Measurements from ENCODE around the gene TIMP3.

TIMP3 gene

DNA sequence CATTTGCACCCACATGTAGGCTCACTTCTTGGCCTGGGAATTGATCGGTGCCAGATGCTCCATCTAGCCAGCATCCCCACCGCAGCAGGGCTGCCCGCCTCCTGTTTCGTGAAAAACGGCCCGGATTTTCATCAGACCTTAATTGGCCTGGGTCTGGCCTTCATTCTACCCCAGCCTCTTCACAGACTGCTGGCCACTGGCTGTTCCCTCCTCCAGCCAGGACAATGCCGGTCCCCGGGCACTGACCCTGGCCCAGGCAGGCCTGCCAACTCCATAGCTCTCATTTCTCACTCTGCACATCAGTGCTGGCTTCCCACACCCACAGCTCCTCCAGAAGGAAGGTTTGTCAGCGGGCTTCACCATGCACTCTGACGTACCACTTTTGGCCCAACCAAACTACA is 27.9 kb downstream of the TIMP3 start:
- no peak for DNase-seq (ENCODE audit: low read depth)

DNA sequence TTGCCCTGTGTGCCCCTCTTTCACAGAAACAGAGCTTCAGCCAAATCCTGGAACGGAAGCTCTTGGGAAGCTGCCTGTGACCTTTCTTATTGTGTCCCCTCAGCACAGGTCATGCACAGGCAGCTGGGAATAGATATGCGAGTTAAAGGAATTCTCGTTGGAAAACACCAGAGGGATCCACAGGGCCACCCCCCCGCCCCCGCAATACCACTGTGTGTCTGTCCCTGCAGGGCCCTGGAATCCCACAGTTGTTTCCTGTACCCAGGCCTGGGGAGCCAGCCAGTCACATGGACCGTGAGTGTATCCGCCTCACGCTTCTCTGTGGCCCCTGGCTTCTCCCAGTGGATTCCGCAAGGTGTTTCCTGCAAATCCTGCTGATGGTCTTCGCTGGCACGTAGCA is 29.0 kb downstream of the TIMP3 start:
- DNase-seq (ENCODE audit: low read depth), result no peak

DNA sequence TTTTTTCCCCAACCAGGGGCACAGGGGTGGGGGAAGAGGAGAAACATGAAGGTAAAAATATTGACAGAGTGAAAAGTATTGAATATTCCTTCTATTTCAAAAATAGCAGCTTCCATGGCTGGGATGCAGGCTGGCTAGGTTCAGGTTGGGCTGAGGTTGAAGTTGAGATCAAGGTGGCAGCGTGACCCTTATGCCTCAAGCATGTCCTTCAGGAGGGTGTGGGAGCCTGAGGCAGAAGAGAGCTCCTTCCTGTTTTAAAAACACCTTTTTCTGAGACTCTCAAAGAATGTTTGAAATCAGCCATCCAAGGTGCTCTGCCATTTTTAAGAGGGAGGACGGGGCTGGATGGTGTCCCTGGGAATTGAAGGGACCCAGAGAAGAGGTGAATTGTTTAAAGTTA is 29.5 kb downstream of the TIMP3 start:
- no peak for DNase-seq (ENCODE audit: low read depth)

DNA sequence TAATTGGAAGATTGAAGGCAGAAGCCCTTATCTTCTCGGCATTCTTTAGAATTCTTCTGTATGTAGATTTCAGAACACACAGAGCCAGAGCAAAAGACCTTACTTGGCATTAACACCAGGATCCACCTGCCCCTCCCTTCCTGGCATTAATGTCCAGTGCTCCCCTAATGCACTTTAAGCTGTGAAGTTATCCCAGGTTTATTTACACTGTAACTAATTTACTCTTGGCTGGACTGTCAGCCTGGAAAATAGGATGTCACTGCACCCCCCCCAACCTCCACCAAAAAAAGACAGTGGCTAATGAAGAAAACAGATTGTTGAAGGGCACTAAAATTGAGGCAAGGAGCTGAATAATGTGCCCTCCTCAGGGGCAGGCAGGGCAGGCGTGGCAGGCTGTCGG is 30.1 kb downstream of the TIMP3 start:
- no peak for DNase-seq (ENCODE audit: low read depth)

DNA sequence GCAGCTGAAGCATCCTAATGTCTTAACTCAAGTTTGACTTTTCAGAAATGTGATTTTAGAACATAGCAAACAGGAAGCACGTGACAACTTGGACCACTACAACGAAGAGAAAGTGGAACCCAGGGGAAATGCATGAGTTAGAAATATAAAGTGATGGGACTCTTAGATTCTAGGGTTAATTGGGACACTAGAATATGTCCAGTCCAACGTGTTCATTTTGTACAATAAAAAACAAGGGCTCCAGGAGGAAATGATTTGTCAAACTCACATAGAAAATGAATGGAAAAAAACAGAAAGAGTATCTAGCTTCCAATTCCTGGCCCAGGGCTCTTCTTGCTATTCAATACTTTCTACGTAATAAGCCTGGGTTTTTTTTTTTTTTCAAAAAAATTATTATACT is 30.7 kb downstream of the TIMP3 start:
- no peak for DNase-seq (ENCODE audit: low read depth)

DNA sequence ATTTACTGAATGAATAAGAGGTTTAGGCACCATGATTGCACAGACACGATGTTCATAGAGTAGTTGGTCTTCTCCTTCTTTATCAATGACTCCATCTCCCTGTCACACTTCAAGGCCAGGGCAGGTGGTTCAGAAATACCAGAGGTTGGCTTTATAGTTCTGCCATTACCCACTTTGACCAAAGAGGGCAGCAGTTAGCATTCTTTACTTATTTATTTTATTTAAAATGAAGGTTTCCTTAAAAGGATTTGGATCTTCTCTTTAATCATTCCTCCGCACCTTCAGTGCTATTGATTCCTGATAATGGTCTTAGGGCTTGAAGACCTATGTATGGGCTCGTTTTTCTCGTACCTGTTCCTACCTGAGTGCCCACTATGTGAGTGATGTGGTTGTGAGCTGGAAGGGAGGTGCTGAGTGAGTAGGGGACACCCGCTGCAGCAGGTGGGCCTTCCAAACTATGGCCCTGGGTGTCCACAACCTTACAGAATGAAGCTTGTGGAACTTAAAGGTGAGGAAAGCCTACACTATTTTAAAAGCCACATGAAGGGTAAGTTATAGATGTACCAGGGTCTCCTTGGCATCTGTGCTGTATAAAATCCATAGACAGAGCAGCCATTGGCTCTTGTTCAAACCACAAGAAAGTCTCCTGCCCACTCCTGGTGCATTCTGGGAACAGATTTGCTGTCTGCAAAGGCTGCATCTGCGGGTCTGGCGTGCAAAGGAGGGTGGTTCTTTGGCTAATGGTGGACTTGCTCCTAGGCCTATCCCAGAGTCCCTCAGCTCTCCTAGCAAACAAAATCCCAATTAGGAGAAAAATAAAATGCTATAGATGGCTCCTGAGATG is 35.0 kb downstream of the TIMP3 start:
- DNase-seq (ENCODE audit: low read depth), result no peak

DNA sequence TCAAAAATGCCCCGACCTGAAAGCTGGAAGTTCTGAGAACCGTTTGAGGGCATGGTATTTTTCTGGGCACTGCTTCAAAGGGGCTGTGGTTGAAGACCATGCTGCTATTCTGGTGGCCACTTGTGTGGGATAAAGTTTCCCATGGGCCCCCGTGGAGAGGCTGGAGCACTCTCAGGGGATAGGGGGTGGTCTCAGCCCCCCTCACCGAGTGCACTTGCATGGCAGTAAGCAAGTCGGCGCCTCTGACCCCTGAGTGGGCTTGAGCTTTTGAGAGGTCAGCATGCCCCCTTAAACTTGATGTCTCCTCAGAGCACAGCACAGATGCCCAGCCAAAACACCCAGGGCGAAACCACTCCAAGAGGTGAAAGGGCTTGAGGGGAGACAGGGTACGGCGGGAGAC is 35.6 kb downstream of the TIMP3 start:
- DNase-seq (ENCODE audit: low read depth), result no peak

DNA sequence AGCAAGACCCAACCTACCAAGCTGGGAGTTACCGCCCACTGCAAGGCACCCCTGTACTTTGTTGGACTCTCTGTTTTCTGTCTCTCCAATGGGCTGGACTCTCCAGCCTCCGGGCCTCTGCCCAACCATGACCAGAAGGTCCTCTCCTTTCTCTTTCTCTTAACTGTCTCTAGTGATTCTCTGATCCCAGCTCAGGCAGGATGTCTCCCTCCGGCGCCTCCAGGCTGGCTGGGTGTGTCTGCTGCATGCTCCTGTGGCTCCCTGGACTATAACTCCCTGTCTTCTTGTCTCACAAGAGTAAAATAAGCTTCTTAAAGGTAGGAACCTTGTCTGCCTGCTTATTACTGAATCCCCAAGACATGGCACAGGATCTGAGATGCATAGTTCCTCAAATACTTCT is 36.3 kb downstream of the TIMP3 start:
- no peak for DNase-seq (ENCODE audit: low read depth)

DNA sequence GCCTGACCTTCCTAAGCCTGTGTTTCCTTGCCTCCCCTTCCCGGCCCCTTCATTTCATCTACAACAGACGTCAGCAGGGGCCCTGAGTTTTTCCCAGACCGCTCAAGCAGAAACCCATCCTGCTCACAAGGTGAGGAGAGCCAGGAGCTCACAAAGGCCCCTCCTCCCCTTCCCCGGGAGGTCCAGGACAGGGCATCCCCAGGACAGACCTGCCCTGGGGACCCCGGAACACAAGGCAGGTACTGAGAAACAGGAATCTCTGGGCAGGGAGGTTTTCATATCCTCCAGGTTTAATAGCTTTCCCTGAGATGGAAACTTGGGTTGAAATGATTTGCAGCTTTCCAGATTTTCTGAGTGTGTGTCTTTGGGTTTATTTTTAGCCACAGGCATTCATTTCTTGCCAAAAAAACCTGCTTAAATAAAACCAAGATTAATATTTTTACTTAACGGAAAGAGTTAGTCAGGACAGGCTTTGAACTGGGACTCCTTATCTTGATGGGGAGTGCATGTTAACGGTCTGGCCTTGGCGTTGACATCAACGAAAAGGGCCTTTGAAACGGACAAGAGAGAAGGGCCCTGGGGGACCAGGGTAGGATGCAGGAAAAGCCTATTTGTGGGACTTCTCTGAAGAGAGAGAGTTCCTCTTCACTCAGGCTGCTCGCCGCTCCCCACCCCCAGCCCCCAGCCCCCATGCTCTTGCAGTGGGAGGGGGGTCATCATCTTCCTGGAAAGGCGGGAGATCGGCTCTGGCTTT is 38.5 kb downstream of the TIMP3 start:
- peak; percentile 26 for DNase-seq (ENCODE audit: low read depth)

DNA sequence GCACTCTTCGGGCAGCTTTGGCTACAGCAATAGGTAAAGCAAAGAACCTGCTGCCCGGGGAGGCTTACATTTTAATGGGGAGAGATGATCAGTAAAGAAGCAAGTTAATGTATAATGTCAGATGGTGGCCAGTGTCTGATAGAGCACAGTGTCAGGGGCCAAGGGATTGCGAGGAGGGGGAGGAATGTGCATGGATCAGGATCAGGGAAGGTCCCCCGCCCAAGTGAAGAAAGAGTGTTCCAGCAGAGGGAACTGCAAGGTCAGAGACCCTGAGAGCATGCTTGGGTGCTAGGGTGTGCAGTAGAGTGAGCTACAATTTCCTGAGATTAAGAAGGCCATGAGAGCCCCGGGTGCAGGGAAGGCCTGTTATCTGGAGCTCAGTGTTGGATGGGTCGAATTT is 39.7 kb downstream of the TIMP3 start:
- DNase-seq (ENCODE audit: low read depth), result no peak

DNA sequence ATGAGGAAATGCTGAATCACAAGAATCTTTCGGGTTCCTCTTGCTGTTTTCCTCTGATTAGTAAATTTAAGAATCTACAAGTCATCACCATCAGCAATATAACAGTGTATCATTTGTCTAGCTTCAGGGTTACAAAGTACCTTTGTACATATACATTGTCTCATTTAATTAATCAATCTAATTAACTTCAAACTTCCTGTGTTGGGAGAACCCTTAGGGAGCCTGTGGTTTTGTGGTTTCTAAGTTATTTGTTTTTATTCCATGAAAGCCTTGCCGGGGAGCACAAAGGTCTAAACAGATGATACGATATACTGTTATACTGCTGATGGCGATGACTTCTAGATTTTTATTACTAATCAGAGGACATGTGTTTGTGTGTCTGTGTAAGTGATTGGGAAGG is 41.0 kb downstream of the TIMP3 start:
- no peak for DNase-seq (ENCODE audit: low read depth)

DNA sequence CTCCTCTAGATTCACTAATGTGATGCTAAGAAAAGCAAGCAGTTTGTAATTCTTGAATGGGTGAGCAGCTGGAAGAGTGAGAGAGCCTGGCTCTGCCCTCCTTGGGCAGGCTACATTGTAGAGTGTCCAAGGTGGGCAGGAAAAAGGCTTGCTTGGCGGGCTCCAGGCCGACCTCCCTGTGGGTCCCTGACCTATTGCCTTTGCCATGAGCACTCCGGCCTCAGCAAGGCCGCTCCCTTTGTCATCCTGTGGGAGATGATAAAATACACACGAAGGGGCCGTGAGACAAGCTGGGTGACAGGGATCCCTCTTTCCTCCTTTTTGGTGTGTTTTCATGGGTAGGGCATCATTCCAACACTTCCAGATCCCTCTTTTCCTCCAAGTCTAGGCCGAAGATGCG is 41.8 kb downstream of the TIMP3 start:
- no peak for DNase-seq (ENCODE audit: low read depth)

DNA sequence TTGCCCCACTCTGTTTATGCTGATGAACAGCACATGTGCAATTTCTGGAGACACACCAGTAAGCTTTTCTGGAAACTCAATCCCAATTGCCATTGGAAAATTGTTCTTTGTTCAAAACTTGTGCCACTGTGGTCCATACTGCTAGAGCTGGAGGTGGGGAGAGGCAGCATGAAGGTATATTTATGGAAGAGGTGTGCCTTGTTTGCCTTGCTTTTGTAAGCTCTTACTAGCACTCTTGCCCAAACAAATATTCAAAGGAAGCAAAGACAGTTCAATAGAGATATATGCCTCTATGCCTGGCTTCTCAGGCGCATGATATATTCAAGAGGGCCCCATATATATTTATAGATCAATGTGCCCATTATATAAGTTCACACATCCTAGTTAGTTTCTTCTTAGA is 42.7 kb downstream of the TIMP3 start:
- no peak for DNase-seq (ENCODE audit: low read depth)

DNA sequence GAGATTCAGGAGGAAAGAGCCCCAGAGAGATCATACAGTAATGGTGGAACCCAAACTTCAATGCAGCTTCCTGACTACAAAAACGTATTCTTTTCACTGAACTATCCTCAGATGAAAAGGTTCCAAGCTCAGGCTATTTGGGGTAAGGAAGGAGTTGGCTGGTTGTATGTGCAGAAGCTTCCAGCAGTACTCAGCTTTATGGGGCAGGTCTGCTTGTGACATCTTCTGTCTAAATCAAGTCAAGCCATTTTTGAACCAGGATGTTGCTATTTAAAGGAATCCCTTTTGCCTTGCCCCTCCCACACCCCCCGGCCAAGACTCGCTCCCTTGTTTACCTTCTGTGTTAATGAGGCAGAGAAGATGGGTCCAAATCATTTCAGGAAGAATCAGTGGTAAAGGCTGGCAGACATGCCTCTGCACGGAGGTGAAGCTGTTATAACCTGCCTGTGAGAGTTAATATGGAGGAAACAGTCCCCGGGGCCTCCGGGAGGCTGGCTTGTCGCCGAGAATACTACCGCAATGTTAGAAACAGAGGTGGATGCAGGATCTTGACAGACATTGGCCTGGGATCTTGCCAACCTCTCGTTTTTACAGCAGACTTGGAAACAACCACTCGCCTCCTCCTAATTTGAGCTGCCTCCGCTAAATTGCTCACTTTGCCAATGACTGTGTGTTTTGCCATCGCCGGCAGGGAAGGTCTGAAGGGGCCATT is 45.4 kb downstream of the TIMP3 start:
- DNase-seq (ENCODE audit: low read depth), result peak; percentile 34

DNA sequence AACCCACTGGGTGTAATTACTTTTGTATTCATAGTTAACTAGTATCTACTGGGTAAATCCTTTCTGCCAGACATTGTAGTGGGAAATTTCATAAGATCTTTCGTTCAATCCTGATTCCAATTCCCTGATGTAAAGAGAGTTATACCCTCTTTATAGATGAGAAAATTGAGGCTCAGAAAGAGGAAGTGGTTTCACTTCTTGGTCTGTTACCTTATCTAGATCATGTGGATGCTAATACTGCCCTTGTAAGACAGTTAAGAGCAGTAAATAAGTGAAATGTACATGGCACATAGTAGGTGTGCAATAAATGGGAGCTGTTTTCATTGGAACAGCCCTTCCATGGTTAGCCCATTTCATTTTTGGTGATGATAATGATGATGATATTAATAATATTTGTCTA is 46.7 kb downstream of the TIMP3 start:
- no peak for DNase-seq (ENCODE audit: low read depth)

DNA sequence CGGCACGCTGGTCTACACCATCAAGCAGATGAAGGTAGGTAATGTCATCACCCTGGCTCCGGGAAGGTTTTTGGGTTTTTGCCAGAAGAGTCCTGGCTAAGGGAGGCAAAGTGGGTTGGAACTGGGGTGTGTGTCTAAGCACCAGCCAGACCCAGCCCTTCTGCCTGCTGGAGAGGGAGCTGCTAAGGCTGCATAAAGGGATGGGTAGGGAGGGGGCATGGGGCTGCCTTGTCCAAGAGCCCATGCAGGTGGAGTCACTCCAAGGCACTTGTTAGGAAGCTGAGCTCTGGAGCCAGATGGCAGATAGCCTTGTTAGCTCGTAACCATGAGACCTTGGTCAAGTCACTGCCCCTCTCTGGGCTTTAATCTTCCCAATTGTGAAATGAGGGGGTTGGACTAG is 48.0 kb downstream of the TIMP3 start:
- DNase-seq (ENCODE audit: low read depth), result no peak

DNA sequence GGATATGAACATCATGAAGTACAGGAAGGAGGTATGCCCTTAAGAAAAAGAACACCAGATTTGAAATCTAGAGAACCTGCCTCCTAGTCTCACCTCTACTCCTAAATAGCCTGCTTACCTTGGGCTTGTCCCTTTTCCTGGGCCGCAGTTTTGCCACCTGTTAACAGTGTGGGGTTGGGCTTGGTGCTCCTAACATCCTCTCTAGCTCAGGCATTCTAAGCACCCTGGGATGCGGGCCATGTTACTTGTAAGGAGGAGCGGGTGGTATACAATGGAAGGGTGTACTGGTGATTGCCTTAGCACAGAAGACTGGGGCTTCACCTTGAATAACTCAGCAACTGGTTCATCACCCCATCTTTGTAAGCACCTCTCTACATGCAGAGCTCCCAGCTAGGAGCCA is 48.7 kb downstream of the TIMP3 start:
- no peak for DNase-seq (ENCODE audit: low read depth)

DNA sequence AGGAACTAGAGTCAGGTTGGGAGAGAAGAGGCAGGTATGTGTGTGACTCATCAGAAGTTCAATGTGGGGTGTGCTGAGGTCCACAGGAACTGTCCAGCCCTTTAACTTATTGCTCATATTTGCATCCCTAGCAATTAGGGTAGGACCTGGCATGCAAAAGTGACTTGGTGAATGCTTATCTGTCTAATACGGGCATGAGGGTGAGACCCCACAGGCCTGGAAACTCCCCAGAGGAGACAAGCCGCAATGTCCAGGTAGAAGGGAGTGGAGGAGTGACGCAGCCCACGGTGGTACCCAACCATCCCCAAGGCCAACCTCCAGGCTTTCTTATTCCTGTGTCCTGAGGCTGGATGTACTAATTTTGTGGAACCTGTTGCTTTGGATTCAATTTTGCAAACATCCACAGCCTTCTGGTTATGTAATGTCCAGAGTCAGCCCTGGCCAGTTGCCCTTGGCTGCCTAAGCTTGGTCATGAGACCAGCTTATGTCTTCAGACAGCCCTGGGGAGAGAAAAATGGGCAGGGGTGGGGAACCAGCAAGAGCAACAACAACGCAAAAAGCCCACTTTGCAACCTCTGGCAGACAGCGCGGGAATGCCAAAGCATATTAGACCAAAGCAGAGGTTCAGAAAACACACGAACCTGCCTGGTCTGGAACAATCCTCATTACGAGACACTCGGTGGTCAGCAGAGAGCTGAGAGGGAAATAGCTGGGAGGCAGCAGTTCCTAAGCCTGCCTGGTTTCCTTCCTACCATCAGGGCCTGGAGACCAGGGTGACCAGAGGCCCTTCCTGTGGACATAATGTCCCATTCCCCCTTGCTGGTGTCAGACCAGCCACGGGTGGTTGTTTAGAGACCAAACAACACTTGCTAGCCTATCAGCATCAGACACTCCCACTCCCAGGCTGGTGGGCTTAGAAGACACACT is 49.3 kb downstream of the TIMP3 start:
- DNase-seq (ENCODE audit: low read depth), result peak; percentile 75

DNA sequence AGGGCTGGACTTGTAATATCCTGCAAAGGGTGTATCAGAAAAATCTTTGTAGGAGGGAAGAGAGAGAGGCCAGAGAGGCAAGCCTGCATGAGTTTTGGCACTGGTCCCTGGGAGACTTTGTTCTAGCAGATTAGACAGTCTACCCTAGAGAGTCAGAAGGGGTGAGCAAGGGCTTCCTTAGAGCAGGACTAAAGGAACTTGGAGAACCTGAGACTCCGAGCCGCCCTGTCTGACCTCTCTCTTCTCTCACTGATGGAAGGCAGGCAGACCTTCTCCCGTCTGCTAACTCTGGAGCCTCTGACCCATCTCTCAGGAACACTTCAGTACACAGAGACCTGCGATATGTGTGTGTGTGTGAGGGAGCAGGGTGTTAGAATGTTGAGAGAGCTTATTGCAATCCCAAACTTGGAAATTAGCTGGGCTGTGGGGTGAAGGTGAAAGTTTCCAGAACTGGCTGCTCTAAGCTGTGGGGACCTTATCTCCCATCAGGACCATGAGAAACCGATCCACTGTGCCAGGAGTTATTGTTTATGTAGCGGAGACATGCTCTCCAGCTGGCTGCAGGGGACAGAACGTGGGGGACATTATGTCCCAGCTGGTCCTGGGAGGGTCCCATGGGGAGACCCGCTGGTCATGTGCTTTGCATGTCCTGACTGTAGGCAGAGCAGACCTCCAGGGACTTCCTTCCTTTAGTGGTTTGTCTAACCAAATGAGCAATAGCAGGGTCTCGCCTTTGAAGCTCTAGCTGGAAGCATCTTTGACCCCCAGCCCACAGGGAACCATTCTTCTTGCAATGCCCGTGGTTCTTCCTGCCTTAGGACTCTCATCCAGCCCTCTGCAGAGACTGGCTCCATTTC is 51.1 kb downstream of the TIMP3 start:
- no peak for DNase-seq (ENCODE audit: low read depth)

DNA sequence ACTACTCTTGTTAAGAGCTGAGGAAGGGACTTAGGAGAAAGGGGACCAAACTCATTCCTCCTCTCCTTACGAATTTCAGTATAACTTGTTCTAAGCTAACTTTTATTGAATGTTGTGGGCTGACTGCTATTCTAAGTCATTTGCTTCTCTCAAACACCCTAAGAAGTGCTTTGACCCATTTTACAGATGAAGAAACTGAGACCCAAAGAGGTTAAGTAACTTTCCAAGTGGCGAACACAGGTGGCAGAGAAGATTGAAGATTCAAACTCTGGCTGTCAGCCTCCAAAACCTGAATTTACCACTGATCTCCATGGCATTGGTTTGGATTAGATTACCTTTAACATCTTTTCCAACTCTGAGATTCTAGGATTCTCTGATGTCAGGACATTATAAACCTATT is 52.2 kb downstream of the TIMP3 start:
- DNase-seq (ENCODE audit: low read depth), result no peak

DNA sequence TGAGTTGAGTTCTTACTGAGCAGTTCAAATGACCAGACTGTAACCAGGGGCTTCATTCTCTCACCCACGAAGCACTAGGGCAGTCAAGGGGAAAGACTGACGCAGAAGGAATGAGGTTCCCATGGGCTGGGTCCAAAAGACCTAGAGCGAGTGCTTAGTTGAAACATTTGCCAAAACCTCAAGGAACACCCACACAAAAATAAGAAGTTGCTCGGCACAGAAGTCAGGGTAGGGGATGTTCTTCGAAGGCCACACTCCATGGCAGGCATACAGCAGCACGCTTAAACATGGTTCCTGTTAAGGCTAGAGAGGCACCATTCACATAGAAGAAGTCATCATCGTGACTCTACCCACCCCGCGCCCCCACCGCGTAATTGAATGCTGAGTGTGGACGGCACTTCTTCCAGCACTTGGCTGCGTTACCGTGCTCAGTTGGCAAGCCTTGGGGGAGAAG is 52.9 kb downstream of the TIMP3 start:
- DNase-seq (ENCODE audit: low read depth), result peak; percentile 41
